ENCODE data around the gene TSPAN5. TPM values are rescaled to one million over a fixed set of nuclear protein-coding genes. Genes with fewer than 3 reads are reported as not detected.

Gene TSPAN5
- total and polyA plus RNA-seq, 9 of the 15 experiments (the other 6 are each of a cell fraction or from before 2014, with no cell fraction given) = 0.58 to 6.6 (median 0.73) TPM

GRCh38 chr4:98515470-98515809 is 143.0 kb downstream of the TSPAN5 start (continued):
- TF ChIP-seq ZNF41 (CRISPR knock-in tag; conservative IDR thresholded peaks at IDR 0.05) (no peak), RBBP5 (IDR thresholded peaks at IDR 0.05; ENCODE audit: borderline replicate concordance, insufficient read depth, low read length, poor library complexity, severe bottlenecking) (no peak), NR2C1 (IDR thresholded peaks at IDR 0.05) (no peak), NR2C1 (tag; IDR thresholded peaks at IDR 0.05) (peak; percentile 46), CREB3L1 (IDR thresholded peaks at IDR 0.05; ENCODE audit: borderline replicate concordance, low read depth) (no peak), JUND (IDR thresholded peaks at IDR 0.05; ENCODE audit: borderline replicate concordance, low read depth, low read length) (peak; percentile 34; the same call in 1 of the 2 replicates), JUND (tag; IDR thresholded peaks at IDR 0.05; ENCODE audit: borderline replicate concordance, low read depth, low read length) (no peak; the same call in 2 of the 3 replicates), SNAPC5 (CRISPR knock-in tag; IDR thresholded peaks at IDR 0.05) (no peak), CBFA2T2 (conservative IDR thresholded peaks at IDR 0.05) (peak; percentile 31; the same call in 1 of the 2 replicates), NCOR1 (IDR thresholded peaks at IDR 0.05) (peak; percentile 52), TAL1 (IDR thresholded peaks at IDR 0.05) (peak; percentile 22; the same call in 1 of the 2 replicates), CBFA2T3 (IDR thresholded peaks at IDR 0.05) (peak; percentile 51), MGA (IDR thresholded peaks at IDR 0.05) (peak; percentile 67), MTA1 (IDR thresholded peaks at IDR 0.05; ENCODE audit: borderline replicate concordance) (no peak)
- TF ChIP-seq, protein P1, sequence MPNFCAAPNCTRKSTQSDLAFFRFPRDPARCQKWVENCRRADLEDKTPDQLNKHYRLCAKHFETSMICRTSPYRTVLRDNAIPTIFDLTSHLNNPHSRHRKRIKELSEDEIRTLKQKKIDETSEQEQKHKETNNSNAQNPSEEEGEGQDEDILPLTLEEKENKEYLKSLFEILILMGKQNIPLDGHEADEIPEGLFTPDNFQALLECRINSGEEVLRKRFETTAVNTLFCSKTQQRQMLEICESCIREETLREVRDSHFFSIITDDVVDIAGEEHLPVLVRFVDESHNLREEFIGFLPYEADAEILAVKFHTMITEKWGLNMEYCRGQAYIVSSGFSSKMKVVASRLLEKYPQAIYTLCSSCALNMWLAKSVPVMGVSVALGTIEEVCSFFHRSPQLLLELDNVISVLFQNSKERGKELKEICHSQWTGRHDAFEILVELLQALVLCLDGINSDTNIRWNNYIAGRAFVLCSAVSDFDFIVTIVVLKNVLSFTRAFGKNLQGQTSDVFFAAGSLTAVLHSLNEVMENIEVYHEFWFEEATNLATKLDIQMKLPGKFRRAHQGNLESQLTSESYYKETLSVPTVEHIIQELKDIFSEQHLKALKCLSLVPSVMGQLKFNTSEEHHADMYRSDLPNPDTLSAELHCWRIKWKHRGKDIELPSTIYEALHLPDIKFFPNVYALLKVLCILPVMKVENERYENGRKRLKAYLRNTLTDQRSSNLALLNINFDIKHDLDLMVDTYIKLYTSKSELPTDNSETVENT (CRISPR knock-in tag; IDR thresholded peaks at IDR 0.05) = no peak

All from K562 (cell line).